Heart left ventricle (tissue), 13 donors: ENCODE results near the gene TAL2.

ENCODE experiments used
- POLR2A ChIP-seq, 2 donors: fragments of 450-650 bp; IDR thresholded peaks; one replicate each; pipeline ENCODE4 v1.6.1; 2017; ENCODE audit warnings: antibody characterized with exemption in 2 of 2, mild to moderate bottlenecking in 2 of 2, moderate library complexity in 2 of 2
- TF ChIP-seq, protein P1 (sequence below), 12 donors: fragments of 200-600 bp; sonication (generic) in 4 of 12; IDR thresholded peaks; one replicate each; pipeline versions ENCODE4 v1.5.0 to v1.8.0; 2018 to 2022; ENCODE audit warnings: antibody characterized with exemption in 12 of 12, mild to moderate bottlenecking in 5 of 12
- donor health status: ischemic (EF 13 %, LVEDD 7.1; RV severe dilation, severe dysfunction).
- donor health status: DM: no; HTN: yes; CAD: no.
- donor health status: DM: no; HTN: no; CAD: no.
- donor health status: ischemic (EF 25% LVEDD 6.9; RV normal size, moderate dysfunction).
- donor health status: ischemic (EF 25% LVEDD 5.7; RV mildly dilated, moderate dysfunction).
- donor health status: ischemic (EF 35%, LVEDD 5.7; RV mildly dilated, moderate dysfunction).
- donor health status: nonischemic (EF 11% LVEDD 7.7; RV severe dilation, severe dysfunction).
- donor health status: DM: yes; HTN: yes; CAD: no.
- donor health status: PGD.
- donor health status: ischemic (EF 29% LVEDD 5.4; RV normal size, mild dysfunction).
- donor health status: nonischemic (EF 23%, LVEDD 6.1; RV moderate dilation, normal function).

DNA sequence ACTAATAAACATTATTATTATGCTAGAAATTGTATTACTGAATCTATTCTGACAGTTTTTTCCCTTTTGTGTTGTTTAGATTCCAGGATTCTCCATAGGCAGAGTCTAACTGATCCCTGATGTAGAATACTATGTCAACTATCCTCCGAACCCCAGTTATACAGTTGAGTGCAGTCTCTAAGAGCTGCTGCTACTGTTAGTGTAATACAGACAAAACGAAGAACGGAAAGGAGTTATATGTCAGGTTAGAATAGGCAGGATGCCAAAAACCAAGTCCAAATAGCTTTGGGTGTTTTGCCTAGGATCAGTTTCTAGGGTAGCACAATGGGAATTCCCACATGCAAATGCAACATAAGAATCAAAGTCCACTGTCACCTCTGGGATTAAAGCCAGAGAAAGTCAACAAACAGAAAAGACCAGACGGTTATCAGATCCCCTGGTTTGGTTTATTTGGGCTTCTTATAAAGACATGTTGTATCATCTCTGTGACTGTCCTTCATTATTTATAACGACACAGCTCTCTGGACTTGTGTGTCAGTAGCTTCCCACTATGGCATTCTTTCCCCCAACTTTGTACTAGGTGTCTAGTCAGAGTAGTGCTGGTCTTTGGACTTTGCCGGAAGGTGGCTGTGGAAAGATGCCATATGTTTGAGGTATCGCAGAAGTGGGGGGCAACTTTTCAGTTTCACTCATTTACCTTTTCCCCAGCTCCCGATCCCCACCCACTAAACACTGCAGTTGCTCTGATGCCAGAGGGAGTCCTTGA lies 17.2 kb downstream of the TAL2 start:
- TF ChIP-seq, protein P1, sequence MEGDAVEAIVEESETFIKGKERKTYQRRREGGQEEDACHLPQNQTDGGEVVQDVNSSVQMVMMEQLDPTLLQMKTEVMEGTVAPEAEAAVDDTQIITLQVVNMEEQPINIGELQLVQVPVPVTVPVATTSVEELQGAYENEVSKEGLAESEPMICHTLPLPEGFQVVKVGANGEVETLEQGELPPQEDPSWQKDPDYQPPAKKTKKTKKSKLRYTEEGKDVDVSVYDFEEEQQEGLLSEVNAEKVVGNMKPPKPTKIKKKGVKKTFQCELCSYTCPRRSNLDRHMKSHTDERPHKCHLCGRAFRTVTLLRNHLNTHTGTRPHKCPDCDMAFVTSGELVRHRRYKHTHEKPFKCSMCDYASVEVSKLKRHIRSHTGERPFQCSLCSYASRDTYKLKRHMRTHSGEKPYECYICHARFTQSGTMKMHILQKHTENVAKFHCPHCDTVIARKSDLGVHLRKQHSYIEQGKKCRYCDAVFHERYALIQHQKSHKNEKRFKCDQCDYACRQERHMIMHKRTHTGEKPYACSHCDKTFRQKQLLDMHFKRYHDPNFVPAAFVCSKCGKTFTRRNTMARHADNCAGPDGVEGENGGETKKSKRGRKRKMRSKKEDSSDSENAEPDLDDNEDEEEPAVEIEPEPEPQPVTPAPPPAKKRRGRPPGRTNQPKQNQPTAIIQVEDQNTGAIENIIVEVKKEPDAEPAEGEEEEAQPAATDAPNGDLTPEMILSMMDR (IDR thresholded peaks at IDR 0.05), result no peak
- TF ChIP-seq POLR2A (IDR thresholded peaks at IDR 0.05), result no peak
